HepG2 (cell line): ENCODE results near the gene HOXA9. TPM values are rescaled to one million over a fixed set of nuclear protein-coding genes. Genes with fewer than 3 reads are reported as not detected.

Experiments used
- ATAC-seq: fragments of 200-7000 bp; cut with Tn5 transposase; 3 replicates; pipeline ENCODE4 v1.9.1; 2020; ENCODE audit warnings: mild to moderate bottlenecking, moderate library complexity
- BruUV-seq: library from RNA; stranded (reverse); fragments of 400-500 nt; replicated peaks from 2 replicates; lab custom pipeline; 2021; lab: Mats Ljungman, UMichigan
- CTCF ChIA-PET: fragments of 300-600 bp; formaldehyde crosslinking; extraction: SDS; loops from one replicate; lab custom pipeline; 2021; ENCODE audit warnings: low total read pairs, inconsistent platforms, low intra/inter-chr PET ratio; lab: Yijun Ruan, JAX
- POLR2A ChIA-PET: fragments of 350-600 bp; sonication (Branson Sonifier 250); formaldehyde crosslinking; loops from one replicate; lab custom pipeline; 2020; ENCODE audit warnings: antibody characterized with exemption, inconsistent platforms; lab: Yijun Ruan, JAX
- DNase-seq: peaks from one replicate; pipeline ENCODE4 v3.0.0-alpha.2; 2015; ENCODE audit warnings: low spot score
- FAIRE-seq: peaks from 3 replicates; lab custom pipeline; 2011; peaks lifted over from hg19 to GRCh38; lab: Jason Lieb, UNC
- H2AFZ ChIP-seq: one replicate; pipeline ENCODE4 v1.6.1; 2011; ENCODE audit warnings: low read length, inconsistent platforms
- H3K27ac ChIP-seq: fragments of 300-600 bp; 3 replicates; pipeline ENCODE4 v1.8.0; 2011; ENCODE audit warnings: mixed run types, mild to moderate bottlenecking, mixed read lengths, low read length, inconsistent platforms; ENCODE audit not compliant: insufficient read depth; ENCODE audit errors: extremely low read length
- H3K27me3 ChIP-seq, 2 experiments: fragments of 200-600 bp in 1 of 2; 2 replicates in 1 of 2; 3 replicates in 1 of 2; pipeline versions ENCODE4 v1.6.0 to v1.8.0; 2011; ENCODE audit warnings: low read length in 2 of 2, mild to moderate bottlenecking in 2 of 2, moderate library complexity in 2 of 2, inconsistent platforms in 1 of 2; ENCODE audit not compliant: insufficient read depth in 2 of 2, control insufficient read depth in 1 of 2
- H3K36me3 ChIP-seq, 2 experiments: fragments of 200-600 bp in 1 of 2; replicated peaks in 1 of 2; 2 replicates in 1 of 2; 3 replicates in 1 of 2; pipeline versions ENCODE4 v1.5.1 to v1.8.0; 2011; ENCODE audit warnings: low read length in 2 of 2, inconsistent platforms in 1 of 2; ENCODE audit not compliant: insufficient read depth in 2 of 2, control insufficient read depth in 1 of 2
- H3K4me1 ChIP-seq: 2 replicates; pipeline ENCODE4 v1.5.1; 2012; ENCODE audit warnings: low read length, inconsistent platforms; ENCODE audit not compliant: insufficient read depth
- H3K4me2 ChIP-seq: 2 replicates; pipeline ENCODE4 v1.6.0; 2011; ENCODE audit warnings: low read depth, low read length, inconsistent platforms
- H3K4me3 ChIP-seq, 3 experiments: fragments of 200-600 bp in 1 of 3; sonication (generic), shearing (Covaris generic) in 1 of 3; replicated peaks in 1 of 3; 2 replicates each; pipeline ENCODE4 v1.5.1; 2011 to 2016; ENCODE audit warnings: low read length in 3 of 3, inconsistent platforms in 2 of 3, low read depth in 2 of 3, mild to moderate bottlenecking in 2 of 3, control low read depth in 1 of 3, mixed read lengths in 1 of 3; ENCODE audit not compliant: insufficient read depth in 1 of 3
- H3K79me2 ChIP-seq: one replicate; pipeline ENCODE4 v1.6.1; 2011; ENCODE audit warnings: low read length, inconsistent platforms; ENCODE audit not compliant: insufficient read depth
- H3K9ac ChIP-seq: 2 replicates; pipeline ENCODE4 v1.6.0; 2011; ENCODE audit warnings: mild to moderate bottlenecking, low read depth, low read length, inconsistent platforms; ENCODE audit not compliant: insufficient read depth
- H3K9me3 ChIP-seq: 2 replicates; pipeline ENCODE4 v1.5.1; 2012; ENCODE audit warnings: mild to moderate bottlenecking, low read length
- H4K20me1 ChIP-seq: 2 replicates; pipeline ENCODE4 v1.6.0; 2011; ENCODE audit warnings: inconsistent platforms, mild to moderate bottlenecking, low read length, moderate library complexity; ENCODE audit not compliant: insufficient read depth
- ARNT2 ChIP-seq: sonication (generic); formaldehyde crosslinking; IDR thresholded peaks from 2 replicates; pipeline ENCODE4 v1.8.0; 2022; ENCODE audit warnings: mild to moderate bottlenecking, low read depth, missing genetic modification reagents, moderate library complexity
- ATAD3A ChIP-seq: sonication (generic); formaldehyde crosslinking; IDR thresholded peaks from 2 replicates; pipeline ENCODE4 v1.4.0; 2020; ENCODE audit warnings: missing genetic modification reagents
- DR1 ChIP-seq: sonication (generic); formaldehyde crosslinking; IDR thresholded peaks from 2 replicates; pipeline ENCODE4 v1.8.0; 2021; ENCODE audit warnings: mild to moderate bottlenecking, missing genetic modification reagents, inconsistent platforms
- E2F1 ChIP-seq: sonication (generic); formaldehyde crosslinking; IDR thresholded peaks from 2 replicates; pipeline ENCODE4 v1.5.0; 2020; ENCODE audit warnings: missing genetic modification reagents
- GPBP1L1 ChIP-seq: sonication (generic); formaldehyde crosslinking; IDR thresholded peaks from 2 replicates; pipeline ENCODE4 v1.5.0; 2020; ENCODE audit warnings: mild to moderate bottlenecking, missing genetic modification reagents
- HNRNPH1 ChIP-seq: fragments of 200-400 bp; formaldehyde crosslinking; optimal IDR thresholded peaks from 2 replicates; pipeline ENCODE3; 2017; ENCODE audit warnings: mild to moderate bottlenecking, low read depth, low read length
- PHF21A ChIP-seq: sonication (generic); formaldehyde crosslinking; IDR thresholded peaks from 2 replicates; pipeline ENCODE4 v1.5.0; 2020; ENCODE audit warnings: mild to moderate bottlenecking, missing genetic modification reagents
- SOX13 ChIP-seq, 3 experiments: fragments of 450-650 bp in 1 of 3; sonication (generic) in 1 of 3; formaldehyde crosslinking in 1 of 3; IDR thresholded peaks in 2 of 3; conservative IDR thresholded peaks in 1 of 3; 2 replicates each; pipeline versions ENCODE4 v1.5.0 to v1.6.1; 2016 to 2020; ENCODE audit warnings: antibody characterized with exemption in 1 of 3, mild to moderate bottlenecking in 1 of 3, missing compliant biosample characterization in 1 of 3, missing genetic modification reagents in 1 of 3, moderate library complexity in 1 of 3
- SRSF9 ChIP-seq: fragments of 200-400 bp; formaldehyde crosslinking; IDR thresholded peaks from 2 replicates; pipeline ENCODE4 v1.6.1; 2018; ENCODE audit warnings: borderline replicate concordance, mild to moderate bottlenecking, low read depth, low read length; ENCODE audit not compliant: insufficient read depth, poor library complexity, severe bottlenecking
- ZBTB8A ChIP-seq: sonication (generic); formaldehyde crosslinking; IDR thresholded peaks from 2 replicates; pipeline ENCODE4 v1.4.0; 2020; ENCODE audit warnings: mild to moderate bottlenecking, low read depth, missing genetic modification reagents, borderline replicate concordance
- ZNF24 ChIP-seq: fragments of 450-650 bp; IDR thresholded peaks from 2 replicates; pipeline ENCODE4 v1.6.1; 2017; ENCODE audit warnings: antibody characterized with exemption, mild to moderate bottlenecking
- WGBS: methylation state at CpG from one replicate; pipeline ENCODE4 v1.1.6; 2017; ENCODE audit warnings: low lambda C conversion rate; 5-methylcytosine and 5-hydroxymethylcytosine counted together
- in situ Hi-C: cut with HindIII; loops from 2 replicates; pipeline ENCODE4 v1.10.0; 2017; ENCODE audit warnings: low pct_unique_long_range_greater_than_20kb; ENCODE audit not compliant: extremely low pct_ligation_motif_present
- intact Hi-C: fragments of 100-400 bp; cut with micrococcal nuclease; formaldehyde crosslinking; loops from one replicate; pipeline ENCODE4 v1.10.0; 2022; ENCODE audit not compliant: unreplicated experiment
- polyA plus RNA-seq, 8 experiments: library from polyadenylated mRNA; depleted of rRNA in 3 of 8; stranded (reverse) in 7 of 8; unstranded in 1 of 8; fragments of >200 nt; fragmentation: Illumina TruSeq in 4 of 8; extraction: Trizol in 4 of 8; gene quantifications; 2 replicates each; pipeline versions ENCODE4 v1.2.1 to v1.2.3, GENCODE V29; 2011 to 2016; ENCODE audit warnings: low read depth in 4 of 8, missing spikeins in 1 of 8, mixed read lengths in 1 of 8; ENCODE audit not compliant: insufficient read depth in 1 of 8
- total RNA-seq, 5 experiments: library from RNA; depleted of rRNA; stranded (reverse); fragments of >200 nt; fragmentation: Illumina TruSeq; extraction: Trizol; gene quantifications; 2 replicates each; pipeline ENCODE4 v1.2.3, GENCODE V29; 2016; ENCODE audit warnings: low read depth in 1 of 5

Gene HOXA9
- total and polyA plus RNA-seq, 2 of the 13 experiments (the other 11 are each of a cell fraction or from before 2014, with no cell fraction given) = not detected

GRCh38 chr7:27207348-27207985, 42.1 kb upstream of the HOXA9 start:
- intact Hi-C loops = no loop called here
- peaks cover 10 to 88% of the 10 kb centered on the region in 2 experiments for H3K27me3 ChIP-seq
- BruUV-seq = no TSS peak
- POLR2A ChIA-PET = no interaction called here
- H4K20me1 ChIP-seq = no peaks in the 10 kb centered on the region
- no peak overlapping the region for H2AFZ ChIP-seq
- no peak overlapping the region for H3K27ac ChIP-seq
- FAIRE-seq (no peak), ATAC-seq (no peak), DNase-seq (no peak)
- H3K4me2 ChIP-seq = no peak overlapping the region
- H3K79me2 ChIP-seq = no peaks in the 10 kb centered on the region
- 37% methylated on average over 7 of the region's 7 CpGs for WGBS
- no peak overlapping the region for H3K9ac ChIP-seq
- H3K36me3 ChIP-seq = no peaks in the 10 kb centered on the region
- peaks cover 15% of the 10 kb centered on the region for H3K4me1 ChIP-seq
- H3K9me3 ChIP-seq = no peaks in the 10 kb centered on the region
- CTCF ChIA-PET = no interaction called here
- TF ChIP-seq ATAD3A (CRISPR knock-in tag) = no peak
- H3K4me3 ChIP-seq = no peak overlapping the region
- in situ Hi-C loops = loop anchor here (10.0 kb wide), 1 partner anchor 367 kb away; no protein-coding TSS in a partner anchor

GRCh38 chr7:27205325-27206280, 40.3 kb upstream of the HOXA9 start:
- Histone ChIP-seq H3K79me2 (no peaks in the 10 kb centered on the region), H2AFZ (no peak overlapping the region), H3K4me3 (no peak overlapping the region), H3K36me3 (no peaks in the 10 kb centered on the region), H3K4me1 (peaks cover 25% of the 10 kb centered on the region), H4K20me1 (no peaks in the 10 kb centered on the region), H3K9me3 (no peaks in the 10 kb centered on the region), H3K27ac (no peak overlapping the region), H3K9ac (no peak overlapping the region), H3K27me3 (peaks cover 13 to 90% of the 10 kb centered on the region in 2 experiments), H3K4me2 (peak overlapping the region; percentile 22)
- 74% methylated on average over 40 of the region's 52 CpGs for WGBS
- DNase-seq (no peak), ATAC-seq (no peak), FAIRE-seq (no peak)
- TF ChIP-seq DR1 (CRISPR knock-in tag) (no peak), PHF21A (CRISPR knock-in tag) (no peak), SRSF9 (no peak), GPBP1L1 (no peak), HNRNPH1 (no peak), ZNF24 (no peak), E2F1 (no peak), ZBTB8A (no peak), ARNT2 (CRISPR knock-in tag) (no peak), SOX13 (IDR thresholded peaks at IDR 0.05) (no peak), SOX13 (CRISPR knock-in tag; conservative IDR thresholded peaks at IDR 0.05 in 1 of 2, IDR thresholded peaks at IDR 0.05 in 1 of 2) (no peak)
- ChIA-PET CTCF (no interaction called here), POLR2A (no interaction called here)
- BruUV-seq = no TSS peak
- in situ Hi-C loops = loop anchor here (10.0 kb wide), 1 partner anchor 369 kb away; no protein-coding TSS in a partner anchor
- intact Hi-C loops = no loop called here
